ENCODE results near the gene TCERG1L. TPM values are rescaled to one million over a fixed set of nuclear protein-coding genes. Genes with fewer than 3 reads are reported as not detected.
"Not testable (repeated sequence)": the region's sequence is repeated elsewhere in the genome, so short reads cannot be mapped to it uniquely, and the experiment has no call there.

TCERG1L gene
- total RNA-seq, 1 experiment from 2014 or later = not detected

DNA sequence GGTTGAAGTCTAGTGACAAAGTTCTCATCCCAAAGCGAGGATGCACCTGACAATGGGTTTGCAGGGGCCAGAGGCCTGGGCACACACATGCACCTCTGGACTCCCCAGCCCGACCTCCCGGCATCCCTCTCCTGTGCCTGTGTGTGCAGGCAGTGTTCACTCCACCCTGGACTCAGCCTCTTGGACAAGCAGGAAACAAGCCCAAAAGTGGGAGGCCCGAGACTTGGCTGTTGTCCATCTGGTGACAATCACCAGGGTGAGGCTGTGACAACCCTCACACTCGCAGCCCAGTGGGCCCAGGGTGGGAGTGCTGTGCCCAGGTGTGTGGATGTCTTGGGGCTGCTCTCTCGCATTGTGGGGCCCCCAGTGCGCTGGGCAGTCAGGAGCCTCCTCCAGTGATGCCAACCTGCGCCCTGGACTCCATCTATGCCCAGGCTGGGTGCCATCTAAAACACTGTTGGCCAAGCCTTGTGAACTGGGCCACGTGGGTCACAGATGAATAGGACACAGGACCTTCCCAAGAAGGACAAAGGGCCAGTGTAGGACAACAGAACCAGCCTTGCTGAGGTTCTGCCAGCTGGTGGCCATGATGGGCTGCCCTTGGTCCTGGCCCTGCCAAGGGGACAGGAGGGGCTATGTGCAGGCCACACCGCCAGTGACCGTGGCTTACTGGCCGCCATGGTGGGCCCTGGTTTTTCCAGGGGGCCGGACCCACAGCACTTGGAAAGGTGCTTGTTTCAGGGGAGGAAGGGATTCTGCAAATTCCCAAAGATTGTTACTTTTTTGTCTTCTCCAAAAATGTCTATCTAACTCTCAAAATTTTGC is 144.3 kb downstream of the TCERG1L start:
- no peak for DNase-seq (ENCODE audit: low spot score)

DNA sequence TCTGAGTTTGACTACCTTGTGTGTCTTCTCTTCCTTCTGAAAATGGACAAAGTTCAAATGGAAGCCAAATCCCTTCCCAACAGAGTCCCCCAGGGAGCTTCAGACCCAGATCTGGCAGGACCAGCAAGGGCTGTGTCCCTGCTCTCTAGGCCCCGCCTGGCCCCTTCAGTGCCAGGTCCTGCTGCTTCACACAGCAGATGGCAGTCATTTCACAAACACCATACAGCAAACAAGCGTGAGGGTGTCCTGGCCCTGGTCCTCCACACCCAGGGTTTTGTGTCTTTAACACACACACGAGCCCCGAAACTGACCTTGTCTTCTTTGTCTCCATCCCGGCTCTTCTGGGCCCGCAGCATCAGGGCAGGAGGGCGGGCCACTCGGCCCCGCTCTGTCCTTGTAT is 145.0 kb downstream of the TCERG1L start:
- DNase-seq (ENCODE audit: low spot score) = no peak

DNA sequence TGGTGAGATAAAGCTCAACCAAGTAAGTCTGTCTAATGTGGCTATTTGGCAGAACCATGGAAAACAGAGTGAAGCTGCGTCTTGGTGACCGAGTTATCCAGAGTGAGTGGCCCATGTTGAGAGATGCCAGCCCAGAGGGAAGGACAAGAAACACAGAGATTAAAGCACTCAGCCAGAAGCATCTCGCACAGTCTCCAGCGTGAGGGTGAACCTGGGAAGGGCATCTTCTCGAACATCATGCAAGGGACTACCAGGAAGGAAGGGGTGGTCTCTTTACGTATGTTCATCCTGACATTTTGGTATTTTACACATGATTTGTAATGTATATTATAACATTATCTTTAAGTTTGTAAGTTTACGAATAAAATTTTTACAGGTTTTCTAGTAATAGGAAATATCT is 146.4 kb downstream of the TCERG1L start:
- DNase-seq (ENCODE audit: low spot score) = no peak

DNA sequence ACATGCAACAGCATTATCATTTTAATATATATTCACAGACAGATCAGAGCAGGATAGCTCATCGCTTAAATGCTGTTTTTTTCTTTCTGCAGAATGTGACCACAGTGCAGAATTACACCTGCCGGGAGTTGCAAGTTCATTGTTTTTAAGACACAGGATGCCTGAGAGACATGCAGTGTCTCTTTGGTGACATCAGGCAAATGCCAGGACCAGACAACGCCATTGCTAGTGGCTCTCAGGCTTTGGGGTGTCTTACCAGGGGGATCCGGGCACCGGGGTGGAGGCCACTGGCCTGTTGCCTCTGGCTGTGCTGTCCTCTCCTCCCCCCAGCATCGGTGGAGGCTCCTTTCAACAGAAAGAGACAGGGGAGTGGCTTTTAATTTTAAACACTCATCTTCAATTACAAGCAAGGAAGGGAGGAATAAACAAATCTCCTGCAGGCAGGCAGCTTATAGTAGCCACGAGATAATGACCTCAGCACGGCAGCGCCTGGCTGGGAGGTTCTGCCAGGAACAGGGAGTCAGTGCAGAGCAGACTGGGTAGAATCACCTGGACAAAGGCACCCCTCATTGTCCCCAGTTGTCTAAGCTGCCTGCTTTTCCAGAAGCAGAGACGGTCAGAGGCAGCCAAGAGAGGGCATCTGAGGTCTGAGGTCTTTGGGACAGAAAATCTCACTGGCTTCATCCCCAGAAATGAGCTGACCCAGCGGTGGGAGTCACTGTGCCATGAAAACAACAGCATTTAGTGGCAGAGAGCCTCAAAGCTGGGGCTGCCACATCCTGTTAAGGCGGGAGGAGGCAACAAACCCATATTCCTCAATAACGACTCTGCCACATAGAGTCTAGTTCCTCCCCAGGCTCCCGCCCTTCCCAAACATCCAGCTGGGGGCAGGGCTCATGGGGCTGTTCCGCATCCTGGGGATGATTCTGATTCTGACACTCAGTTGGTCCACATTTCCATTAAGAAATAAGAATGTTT is 148.4 kb downstream of the TCERG1L start:
- DNase-seq (ENCODE audit: low spot score) = no peak

DNA sequence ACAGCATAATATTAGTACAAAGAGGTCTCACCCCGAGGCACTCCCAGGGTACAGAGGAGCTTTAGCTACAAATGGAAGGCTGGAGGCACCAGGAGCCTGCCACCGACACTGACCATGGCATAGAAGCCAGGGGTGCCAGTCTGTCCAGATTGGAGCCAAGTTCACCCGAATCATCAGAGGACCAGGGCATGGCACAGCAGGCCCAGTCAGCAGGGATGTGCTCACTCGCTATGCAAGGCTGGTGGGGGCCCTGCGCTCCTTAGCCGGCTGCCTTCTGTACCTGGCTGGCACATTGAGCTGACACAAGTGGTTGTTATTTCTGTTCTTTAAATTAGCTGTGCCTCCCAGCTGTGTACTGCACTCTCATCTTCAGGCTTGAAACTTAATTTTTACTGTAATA is 149.3 kb downstream of the TCERG1L start:
- DNase-seq (ENCODE audit: low spot score) = no peak

- DNase-seq (ENCODE audit: low spot score) = no peak
Measured at GRCh38 chr10:131161087-131161486, 150.4 kb downstream of the TCERG1L start.

GRCh38 chr10:131160219-131160875 is 151.2 kb downstream of the TCERG1L start:
- no peak for DNase-seq (ENCODE audit: low spot score)

- no peak for DNase-seq (ENCODE audit: low spot score)
Measured at GRCh38 chr10:131159771-131160170, 151.8 kb downstream of the TCERG1L start.

DNA sequence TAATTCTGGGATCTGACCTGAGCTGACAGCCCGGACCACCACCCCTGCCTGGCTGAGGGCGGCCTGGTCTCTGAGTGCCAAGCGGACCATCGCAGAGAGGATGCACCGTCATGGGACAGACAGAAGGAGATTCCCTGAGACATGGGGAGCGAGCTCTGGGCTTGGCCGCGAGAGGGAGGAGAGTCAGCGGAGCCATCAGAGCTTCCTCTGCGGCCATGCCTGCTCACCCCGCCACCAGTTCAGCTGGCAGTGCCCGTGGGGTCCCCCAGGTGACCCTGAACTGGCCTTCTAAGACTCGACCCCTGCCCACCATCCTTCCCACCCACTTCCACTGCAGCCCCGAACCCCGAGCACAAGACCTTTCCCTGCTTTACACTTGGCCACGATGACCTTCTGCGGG is 152.8 kb downstream of the TCERG1L start:
- DNase-seq (ENCODE audit: low spot score) = no peak

DNA sequence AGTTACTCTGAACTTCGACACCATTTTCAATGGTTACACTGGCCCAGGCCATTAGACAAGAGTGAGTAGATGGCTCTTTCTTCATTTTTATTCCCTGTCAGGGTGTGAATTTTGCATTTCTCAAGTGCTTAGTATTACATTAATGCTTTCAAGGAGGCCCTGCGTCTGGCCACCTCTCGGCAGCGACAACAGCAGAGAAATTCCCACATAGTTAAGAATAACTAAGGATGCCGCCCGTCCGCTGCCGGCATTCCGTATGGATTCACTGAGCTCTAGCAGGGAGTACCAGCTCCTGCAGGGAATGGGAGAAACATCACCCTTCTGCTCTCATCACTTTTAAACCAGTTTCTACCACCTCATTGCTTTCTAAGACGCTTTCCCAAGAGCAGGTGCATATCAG is 153.6 kb downstream of the TCERG1L start:
- DNase-seq (ENCODE audit: low spot score) = no peak

DNA sequence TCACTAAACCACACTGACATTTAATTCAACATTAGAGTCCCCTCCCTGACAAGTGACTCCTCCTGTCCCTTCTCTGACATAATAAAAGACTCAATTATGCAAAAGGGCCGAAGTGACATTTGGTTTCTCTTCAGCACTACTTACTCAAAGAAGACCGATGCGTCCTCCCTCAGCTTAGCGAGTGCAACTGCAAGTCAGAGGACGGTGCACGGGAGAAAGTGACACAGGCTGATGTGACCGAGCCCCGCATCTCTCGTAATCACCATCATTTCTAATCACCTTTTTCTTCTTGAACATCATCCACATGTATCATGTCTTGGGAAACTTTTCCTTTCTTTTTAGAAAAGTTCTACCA is 155.7 kb downstream of the TCERG1L start:
- no peak for DNase-seq (ENCODE audit: low spot score)

DNA sequence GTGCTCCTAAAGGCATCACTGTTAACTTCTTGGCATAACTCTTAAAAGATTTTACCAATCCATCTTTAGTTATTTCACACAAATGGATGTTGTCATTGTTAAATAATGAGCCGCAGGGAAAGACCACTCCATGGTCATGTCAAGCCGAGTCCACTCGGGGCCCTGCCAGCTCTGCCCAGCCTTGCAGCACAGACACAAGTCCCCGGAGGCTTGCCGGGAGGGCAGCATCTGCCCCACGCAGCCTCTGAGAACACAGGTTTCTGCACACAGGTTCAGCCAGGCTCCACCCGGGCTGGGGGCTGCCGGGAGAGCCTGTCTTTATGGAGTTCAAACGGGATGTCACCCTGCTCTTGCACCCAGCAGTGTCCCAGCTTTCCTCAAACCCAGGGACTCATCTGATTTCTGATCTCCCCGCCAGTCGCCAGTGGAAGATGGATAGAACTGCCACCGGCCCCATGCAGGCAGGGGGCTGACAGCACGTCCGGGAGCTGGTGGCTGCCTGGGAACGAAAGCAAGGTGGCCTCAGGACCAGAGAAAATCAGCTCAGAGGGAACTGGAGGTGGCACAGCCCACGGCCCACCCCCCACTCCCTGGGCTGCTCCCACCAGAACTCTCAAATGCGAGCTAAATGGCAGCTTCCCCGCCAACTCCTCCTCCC is 156.2 kb downstream of the TCERG1L start:
- DNase-seq (ENCODE audit: low spot score) = no peak

DNA sequence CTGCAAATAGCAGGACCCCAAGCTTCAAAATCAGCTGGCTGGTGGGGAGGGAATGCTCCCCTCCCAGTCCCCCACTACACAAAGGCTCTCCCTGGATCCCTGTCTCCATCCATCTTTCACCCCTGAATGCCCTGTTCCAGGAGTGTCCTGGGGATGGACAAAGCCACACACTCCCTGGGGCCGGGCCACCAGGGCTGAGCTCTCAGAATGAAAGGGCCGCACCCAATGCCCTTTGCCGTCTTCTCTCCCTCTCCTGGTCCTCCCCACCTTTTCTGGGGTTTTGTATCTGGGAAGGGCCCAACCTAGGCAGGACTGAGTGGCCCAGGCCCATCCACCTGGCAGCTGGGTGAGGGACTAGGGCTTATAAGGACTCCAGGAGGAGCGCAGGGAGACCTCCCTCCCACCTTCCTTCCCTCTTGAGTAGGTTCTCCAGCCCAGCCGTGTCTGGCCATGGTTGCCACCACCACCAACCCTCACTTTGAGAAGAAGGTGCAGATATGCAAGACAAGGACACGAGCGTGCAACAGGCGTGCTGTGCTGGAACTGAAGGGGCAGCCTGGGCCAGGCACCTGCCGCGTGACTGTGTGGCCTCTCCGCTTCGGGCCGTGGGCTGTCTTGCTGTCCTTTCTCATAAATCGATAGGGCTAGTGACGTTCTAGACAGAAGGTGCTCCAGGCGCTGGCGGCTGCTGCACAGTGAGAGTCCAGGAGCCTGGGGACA is 157.1 kb downstream of the TCERG1L start:
- DNase-seq (ENCODE audit: low spot score) = no peak

- not testable (repeated sequence) for DNase-seq (ENCODE audit: low spot score)
Measured at GRCh38 chr10:131152456-131152855, 159.1 kb downstream of the TCERG1L start.

DNA sequence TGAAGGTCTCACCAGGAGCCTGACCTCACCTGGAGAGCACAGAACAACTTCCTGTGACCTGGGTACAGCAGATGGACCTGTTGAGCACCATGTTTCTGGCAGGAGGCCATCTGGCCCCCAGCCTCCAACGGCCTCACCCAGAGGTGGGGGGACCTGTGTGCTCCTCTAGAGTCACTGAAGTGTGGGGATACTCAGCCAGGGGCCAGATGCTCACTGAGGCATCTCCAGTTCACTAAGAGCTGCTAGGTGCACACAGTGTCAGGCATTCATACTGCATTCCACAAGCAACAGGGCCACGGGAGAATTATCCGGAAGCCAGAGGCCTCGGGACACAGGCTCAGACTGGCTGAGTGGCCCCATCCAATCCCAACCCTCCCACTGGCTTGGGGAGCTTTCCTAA is 161.4 kb downstream of the TCERG1L start:
- no peak for DNase-seq (ENCODE audit: low spot score)

- DNase-seq (ENCODE audit: low spot score) = no peak
Measured at GRCh38 chr10:131149586-131149985, 161.9 kb downstream of the TCERG1L start.

GRCh38 chr10:131149111-131149510 is 162.4 kb downstream of the TCERG1L start:
- DNase-seq (ENCODE audit: low spot score) = no peak

DNA sequence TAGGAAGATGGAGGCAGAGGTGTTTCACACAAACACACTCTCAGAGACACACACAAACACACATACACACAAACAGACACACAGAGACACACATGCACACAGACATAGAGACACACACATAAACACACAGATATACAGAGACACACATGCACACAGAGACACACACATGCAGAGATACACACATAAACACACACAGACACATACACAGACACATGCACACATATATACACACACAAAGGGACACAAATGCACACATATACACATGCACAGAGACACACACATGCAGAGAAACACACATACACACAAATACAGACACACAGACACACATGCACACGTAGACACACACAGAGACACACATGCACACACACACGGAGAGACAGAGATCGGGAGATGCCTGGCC is 163.3 kb downstream of the TCERG1L start:
- no peak for DNase-seq (ENCODE audit: low spot score)

DNA sequence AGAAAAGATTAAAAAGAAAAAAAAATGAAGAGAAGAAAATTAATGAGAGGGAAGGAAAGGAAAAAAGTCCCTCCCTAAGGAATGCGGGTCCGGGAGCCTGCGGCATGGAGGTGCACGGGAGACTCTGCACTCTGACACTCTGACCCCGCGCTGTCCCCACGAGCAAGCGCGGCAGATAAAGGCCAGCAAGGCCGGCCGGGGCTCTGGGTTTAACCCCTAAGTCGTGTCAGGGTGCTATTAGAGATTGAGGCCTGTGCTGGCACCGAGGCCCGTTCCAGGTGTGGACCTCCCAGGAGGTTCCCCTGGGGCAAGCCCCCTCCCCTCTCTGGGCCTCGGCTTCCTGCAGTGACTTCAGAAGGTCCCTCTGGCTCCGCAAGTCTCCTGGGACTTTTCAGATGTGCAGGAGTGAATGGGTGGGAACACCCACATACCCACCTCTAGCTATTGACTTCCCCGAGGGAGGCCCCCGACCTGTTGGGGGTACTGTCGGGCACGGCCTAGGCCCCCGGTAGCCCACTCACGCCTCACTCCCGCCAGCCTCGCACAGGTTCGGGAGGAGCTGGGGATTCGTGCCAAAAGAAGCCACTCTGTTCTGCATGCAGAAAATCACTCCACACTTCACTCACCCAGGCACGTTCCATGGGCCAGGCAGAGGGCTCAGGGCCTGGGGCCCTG is 164.1 kb downstream of the TCERG1L start:
- DNase-seq (ENCODE audit: low spot score) = no peak

DNA sequence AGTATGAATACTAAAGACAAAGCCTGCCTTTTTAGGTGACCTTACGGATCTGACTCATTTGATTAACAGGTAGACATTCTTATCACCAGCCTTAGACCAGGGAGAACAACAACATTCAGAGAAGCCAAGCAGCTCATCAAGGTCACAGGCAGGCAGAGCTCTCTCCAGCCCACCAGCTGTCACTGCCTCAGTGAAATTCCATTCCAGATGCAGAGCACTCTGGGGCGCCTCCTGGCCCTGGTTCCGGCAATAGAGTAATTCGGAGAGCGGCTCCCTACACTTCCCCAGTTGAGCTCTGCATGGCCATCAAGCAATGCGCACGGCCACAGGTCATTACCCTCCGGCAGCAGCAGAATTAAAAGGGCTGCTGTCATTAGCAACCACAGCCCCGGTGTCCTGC is 164.7 kb downstream of the TCERG1L start:
- DNase-seq (ENCODE audit: low spot score) = no peak

DNA sequence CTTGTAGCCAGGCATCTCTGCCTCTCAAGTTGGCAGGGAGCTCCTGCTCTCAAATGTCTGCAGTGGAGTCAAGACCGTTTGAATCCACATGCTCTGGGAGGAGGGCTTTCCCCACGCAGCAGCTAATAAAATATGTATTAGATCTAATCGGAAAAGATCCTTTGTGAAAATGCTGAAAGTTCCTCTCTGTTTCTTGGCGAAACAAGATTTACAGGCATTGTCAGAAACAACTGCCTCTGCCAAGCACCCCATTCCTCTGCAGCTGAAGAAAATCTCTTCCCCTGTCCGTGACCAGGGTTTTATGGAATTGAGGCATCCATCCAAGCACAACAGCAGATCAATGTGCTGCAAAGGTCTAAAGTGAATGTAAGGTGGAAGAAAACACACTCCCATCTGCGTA is 165.8 kb downstream of the TCERG1L start:
- DNase-seq (ENCODE audit: low spot score) = no peak
